ENCODE data around the gene ZMIZ1.

ZMIZ1 gene

DNA sequence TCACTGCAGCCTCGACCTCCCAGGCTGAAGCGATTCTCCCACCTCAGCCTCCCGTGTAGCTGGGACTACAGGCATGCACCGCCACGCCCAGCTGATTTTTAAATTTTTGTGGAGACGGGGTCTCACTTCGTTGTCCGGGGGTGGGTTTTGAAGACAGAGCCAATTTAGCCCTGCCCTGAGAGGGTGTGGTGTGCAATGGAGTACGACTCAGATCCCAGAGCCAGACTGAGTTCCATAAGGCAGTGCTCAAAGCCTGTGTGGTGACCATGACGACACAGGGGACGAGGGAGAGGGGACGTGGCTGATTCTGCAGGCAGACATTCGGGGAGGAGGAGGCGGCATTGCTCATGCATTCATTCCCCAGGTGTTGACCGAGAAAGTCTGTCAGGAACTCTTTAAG is 72.1 kb downstream of the ZMIZ1 start:
- peak overlapping the region; percentile 58 to 68 for H3K18ac ChIP-seq (ENCODE audit: low read depth in 1 of 2, low read length in 2 of 2)
- peaks cover 16% of the 10 kb centered on the region for H3K79me1 ChIP-seq (replicated peaks; ENCODE audit: low read length, poor library complexity, severe bottlenecking)
- H3K4ac ChIP-seq (ENCODE audit: low read depth in 1 of 2, low read length in 2 of 2) = peak overlapping the region; percentile 35 to 67
- H3K4me2 ChIP-seq (ENCODE audit: low read length, poor library complexity, severe bottlenecking) = no peak overlapping the region
- H3K4me1 ChIP-seq (ENCODE audit: control insufficient read depth, insufficient read depth, low read depth, low read length) = peaks cover 72% of the 10 kb centered on the region
- DNase-seq = no peak
- peak overlapping the region; percentile 36 for H4K91ac ChIP-seq (ENCODE audit: low read length)
- H3K9ac ChIP-seq (ENCODE audit: low read length) = peak overlapping the region; percentile 92
- no peak overlapping the region for H3K4me3 ChIP-seq (ENCODE audit: insufficient read depth in 1 of 2, low read depth in 1 of 2, low read length in 2 of 2)
- no peak overlapping the region for H3K23ac ChIP-seq (ENCODE audit: low read length in 2 of 2)
- no peak overlapping the region for H2BK120ac ChIP-seq (ENCODE audit: low read depth, low read length)
- H3K36me3 ChIP-seq (ENCODE audit: control insufficient read depth in 1 of 2, insufficient read depth in 2 of 2, low read depth in 1 of 2, low read length in 2 of 2) = peaks cover 46 to 47% of the 10 kb centered on the region in 2 experiments
- no peaks in the 10 kb centered on the region for H3K27me3 ChIP-seq (ENCODE audit: control insufficient read depth in 1 of 2, insufficient read depth in 1 of 2, low read length in 2 of 2)
- no peak overlapping the region for H2BK15ac ChIP-seq (ENCODE audit: low read depth, poor library complexity, severe bottlenecking)
- H4K8ac ChIP-seq (ENCODE audit: low read length) = no peak overlapping the region
- H2BK12ac ChIP-seq (ENCODE audit: low read length in 2 of 2) = peak overlapping the region; percentile 38 to 74
- peak overlapping the region; percentile 89 for H2AK5ac ChIP-seq (ENCODE audit: low read length, severe bottlenecking)
- peak overlapping the region in 1 of 2 experiments; percentile 71 for H3K14ac ChIP-seq (ENCODE audit: low read length in 2 of 2)
- no peak overlapping the region for H2BK5ac ChIP-seq (ENCODE audit: low read depth, low read length, poor library complexity, severe bottlenecking)
- H2AFZ ChIP-seq (ENCODE audit: low read depth, low read length) = no peak overlapping the region
- H3K27ac ChIP-seq (ENCODE audit: low read length, poor library complexity, severe bottlenecking) = peak overlapping the region; percentile 82
- no peaks in the 10 kb centered on the region for H3K9me3 ChIP-seq (ENCODE audit: control insufficient read depth, low read length)
- 81% methylated on average over 15 of the region's 15 CpGs for WGBS

GRCh38 chr10:79142064-79142491 is 73.3 kb downstream of the ZMIZ1 start:
- Histone ChIP-seq H3K27me3 (ENCODE audit: control insufficient read depth in 1 of 2, insufficient read depth in 1 of 2, low read length in 2 of 2) (no peaks in the 10 kb centered on the region), H2BK15ac (ENCODE audit: low read depth, poor library complexity, severe bottlenecking) (peak overlapping the region; percentile 64), H3K4me2 (ENCODE audit: low read length, poor library complexity, severe bottlenecking) (no peak overlapping the region), H3K18ac (ENCODE audit: low read depth in 1 of 2, low read length in 2 of 2) (peak overlapping the region; percentile 45 to 96), H4K8ac (ENCODE audit: low read length) (peak overlapping the region; percentile 65), H2AK5ac (ENCODE audit: low read length, severe bottlenecking) (peak overlapping the region; percentile 97), H2AFZ (ENCODE audit: low read depth, low read length) (no peak overlapping the region), H3K4me3 (ENCODE audit: insufficient read depth in 1 of 2, low read depth in 1 of 2, low read length in 2 of 2) (peak overlapping the region in 1 of 2 experiments; percentile 30), H2BK120ac (ENCODE audit: low read depth, low read length) (peak overlapping the region; percentile 30), H2BK5ac (ENCODE audit: low read depth, low read length, poor library complexity, severe bottlenecking) (peak overlapping the region; percentile 59), H2BK12ac (ENCODE audit: low read length in 2 of 2) (peak overlapping the region in 1 of 2 experiments; percentile 0), H3K79me1 (replicated peaks; ENCODE audit: low read length, poor library complexity, severe bottlenecking) (peaks cover 26% of the 10 kb centered on the region), H3K14ac (ENCODE audit: low read length in 2 of 2) (peak overlapping the region in 1 of 2 experiments; percentile 53), H3K36me3 (ENCODE audit: control insufficient read depth in 1 of 2, insufficient read depth in 2 of 2, low read depth in 1 of 2, low read length in 2 of 2) (peaks cover 48 to 56% of the 10 kb centered on the region in 2 experiments), H3K4ac (ENCODE audit: low read depth in 1 of 2, low read length in 2 of 2) (peak overlapping the region in 1 of 2 experiments; percentile 60), H4K91ac (ENCODE audit: low read length) (peak overlapping the region; percentile 91), H3K9me3 (ENCODE audit: control insufficient read depth, low read length) (no peaks in the 10 kb centered on the region), H3K4me1 (ENCODE audit: control insufficient read depth, insufficient read depth, low read depth, low read length) (peaks cover 78% of the 10 kb centered on the region), H3K9ac (ENCODE audit: low read length) (peak overlapping the region; percentile 92), H3K27ac (ENCODE audit: low read length, poor library complexity, severe bottlenecking) (peak overlapping the region; percentile 82), H3K23ac (ENCODE audit: low read length in 2 of 2) (no peak overlapping the region)
- peak; percentile 95 for DNase-seq
- 7% methylated on average over 10 of the region's 10 CpGs for WGBS

- Histone ChIP-seq H2BK15ac (ENCODE audit: low read depth, poor library complexity, severe bottlenecking) (no peak overlapping the region), H3K4me1 (ENCODE audit: control insufficient read depth, insufficient read depth, low read depth, low read length) (peaks cover 77% of the 10 kb centered on the region), H2BK12ac (ENCODE audit: low read length in 2 of 2) (peak overlapping the region; percentile 0 to 93), H2BK120ac (ENCODE audit: low read depth, low read length) (no peak overlapping the region), H3K4me3 (ENCODE audit: insufficient read depth in 1 of 2, low read depth in 1 of 2, low read length in 2 of 2) (no peak overlapping the region), H3K4ac (ENCODE audit: low read depth in 1 of 2, low read length in 2 of 2) (peak overlapping the region; percentile 49 to 75), H3K36me3 (ENCODE audit: control insufficient read depth in 1 of 2, insufficient read depth in 2 of 2, low read depth in 1 of 2, low read length in 2 of 2) (peaks cover 54 to 62% of the 10 kb centered on the region in 2 experiments), H4K8ac (ENCODE audit: low read length) (peak overlapping the region; percentile 22), H2BK5ac (ENCODE audit: low read depth, low read length, poor library complexity, severe bottlenecking) (no peak overlapping the region), H4K91ac (ENCODE audit: low read length) (peak overlapping the region; percentile 71), H3K27ac (ENCODE audit: low read length, poor library complexity, severe bottlenecking) (peak overlapping the region; percentile 82), H3K23ac (ENCODE audit: low read length in 2 of 2) (no peak overlapping the region), H3K27me3 (ENCODE audit: control insufficient read depth in 1 of 2, insufficient read depth in 1 of 2, low read length in 2 of 2) (no peaks in the 10 kb centered on the region), H3K79me1 (replicated peaks; ENCODE audit: low read length, poor library complexity, severe bottlenecking) (peaks cover 27% of the 10 kb centered on the region), H3K4me2 (ENCODE audit: low read length, poor library complexity, severe bottlenecking) (no peak overlapping the region), H3K18ac (ENCODE audit: low read depth in 1 of 2, low read length in 2 of 2) (peak overlapping the region; percentile 18 to 96), H3K14ac (ENCODE audit: low read length in 2 of 2) (peak overlapping the region in 1 of 2 experiments; percentile 86), H3K9me3 (ENCODE audit: control insufficient read depth, low read length) (no peaks in the 10 kb centered on the region), H2AFZ (ENCODE audit: low read depth, low read length) (no peak overlapping the region), H3K9ac (ENCODE audit: low read length) (peak overlapping the region; percentile 92), H2AK5ac (ENCODE audit: low read length, severe bottlenecking) (peak overlapping the region; percentile 21)
- 92% methylated on average over 13 of the region's 13 CpGs for WGBS
- DNase-seq = no peak
These were observed 74.0 kb downstream of the ZMIZ1 start for GRCh38 chr10:79142522-79143309.

GRCh38 chr10:79143879-79144278 is 75.1 kb downstream of the ZMIZ1 start:
- 94% methylated on average over 7 of the region's 11 CpGs for WGBS

More at GRCh38 chr10:79143879-79144278, 75.1 kb downstream of the ZMIZ1 start:
- Histone ChIP-seq H2BK12ac (ENCODE audit: low read length in 2 of 2) (peak overlapping the region; percentile 15 to 30), H3K4me3 (ENCODE audit: insufficient read depth in 1 of 2, low read depth in 1 of 2, low read length in 2 of 2) (no peak overlapping the region), H3K27me3 (ENCODE audit: control insufficient read depth in 1 of 2, insufficient read depth in 1 of 2, low read length in 2 of 2) (no peaks in the 10 kb centered on the region), H2BK15ac (ENCODE audit: low read depth, poor library complexity, severe bottlenecking) (no peak overlapping the region), H3K9ac (ENCODE audit: low read length) (no peak overlapping the region), H3K36me3 (ENCODE audit: control insufficient read depth in 1 of 2, insufficient read depth in 2 of 2, low read depth in 1 of 2, low read length in 2 of 2) (peaks cover 63 to 74% of the 10 kb centered on the region in 2 experiments), H2AFZ (ENCODE audit: low read depth, low read length) (no peak overlapping the region), H3K23ac (ENCODE audit: low read length in 2 of 2) (no peak overlapping the region), H3K4me2 (ENCODE audit: low read length, poor library complexity, severe bottlenecking) (no peak overlapping the region), H3K4me1 (ENCODE audit: control insufficient read depth, insufficient read depth, low read depth, low read length) (peaks cover 78% of the 10 kb centered on the region), H2BK5ac (ENCODE audit: low read depth, low read length, poor library complexity, severe bottlenecking) (no peak overlapping the region), H3K14ac (ENCODE audit: low read length in 2 of 2) (no peak overlapping the region), H3K9me3 (ENCODE audit: control insufficient read depth, low read length) (no peaks in the 10 kb centered on the region), H2BK120ac (ENCODE audit: low read depth, low read length) (no peak overlapping the region), H4K8ac (ENCODE audit: low read length) (no peak overlapping the region), H3K4ac (ENCODE audit: low read depth in 1 of 2, low read length in 2 of 2) (peak overlapping the region in 1 of 2 experiments; percentile 24), H4K91ac (ENCODE audit: low read length) (no peak overlapping the region), H2AK5ac (ENCODE audit: low read length, severe bottlenecking) (peak overlapping the region; percentile 34), H3K27ac (ENCODE audit: low read length, poor library complexity, severe bottlenecking) (no peak overlapping the region), H3K18ac (ENCODE audit: low read depth in 1 of 2, low read length in 2 of 2) (peak overlapping the region in 1 of 2 experiments; percentile 55), H3K79me1 (replicated peaks; ENCODE audit: low read length, poor library complexity, severe bottlenecking) (peaks cover 27% of the 10 kb centered on the region)
- no peak for DNase-seq

Measured in mesenchymal stem cell (in vitro differentiated cells and primary cell).